Activated naive CD4-positive, alpha-beta T cell treated with Interleukin-2 at 50 U/mL for 16 hours (primary cell): ENCODE measurements around the gene TBR1.

Source experiments
- DNase-seq: peaks from one replicate; pipeline ENCODE4 v3.0.0-alpha.2; 2020

TBR1 gene

GRCh38 chr2:161415987-161416707, at the start of gene TBR1:
TSS of gene TBR1 (plus strand) at chr2:161416297. CDS start at chr2:161416411, 114 bp downstream.
- DNase-seq, result no peak

- DNase-seq, result no peak
Measured at GRCh38 chr2:161367675-161368074, 48.4 kb upstream of the TBR1 start.

- no peak for DNase-seq
Measured at GRCh38 chr2:161369311-161369710, 46.8 kb upstream of the TBR1 start.

- no peak for DNase-seq
Measured at GRCh38 chr2:161370981-161371380, 45.1 kb upstream of the TBR1 start.

- DNase-seq, result no peak
Measured at GRCh38 chr2:161371869-161372268, 44.2 kb upstream of the TBR1 start.

GRCh38 chr2:161373942-161374341, 42.2 kb upstream of the TBR1 start:
- no peak for DNase-seq

- DNase-seq, result no peak
Measured at GRCh38 chr2:161374446-161374845, 41.7 kb upstream of the TBR1 start.

GRCh38 chr2:161379740-161380139, 36.4 kb upstream of the TBR1 start:
- no peak for DNase-seq

- DNase-seq, result no peak
Measured at GRCh38 chr2:161381546-161381945, 34.6 kb upstream of the TBR1 start.

- DNase-seq, result no peak
Measured at GRCh38 chr2:161382747-161383146, 33.4 kb upstream of the TBR1 start.

GRCh38 chr2:161384864-161385263, 31.2 kb upstream of the TBR1 start:
- no peak for DNase-seq

- DNase-seq, result no peak
Measured at GRCh38 chr2:161386228-161386824, 29.8 kb upstream of the TBR1 start.

GRCh38 chr2:161388146-161388779, 27.8 kb upstream of the TBR1 start:
- DNase-seq, result no peak

- DNase-seq, result no peak
Measured at GRCh38 chr2:161391737-161392506, 24.2 kb upstream of the TBR1 start.

- DNase-seq, result no peak
Measured at GRCh38 chr2:161400076-161400475, 16.0 kb upstream of the TBR1 start.

- DNase-seq, result no peak
Measured at GRCh38 chr2:161402297-161402696, 13.8 kb upstream of the TBR1 start.

- DNase-seq, result no peak
Measured at GRCh38 chr2:161406316-161406715, 9.8 kb upstream of the TBR1 start.

- DNase-seq, result no peak
Measured at GRCh38 chr2:161407597-161407996, 8.5 kb upstream of the TBR1 start.

GRCh38 chr2:161409308-161409907, 6.7 kb upstream of the TBR1 start:
- DNase-seq, result no peak

GRCh38 chr2:161412346-161412745, 3.8 kb upstream of the TBR1 start:
- no peak for DNase-seq

GRCh38 chr2:161414042-161415033, 1.8 kb upstream of the TBR1 start:
- DNase-seq, result no peak
